ENCODE measurements around the gene KPNA5. TPM values are rescaled to one million over a fixed set of nuclear protein-coding genes. Genes with fewer than 3 reads are reported as not detected.

KPNA5 gene
- total and polyA plus RNA-seq, 2 of the 13 experiments (the other 11 are each of a cell fraction or from before 2014, with no cell fraction given), result 5.3 to 13.0 TPM

DNA sequence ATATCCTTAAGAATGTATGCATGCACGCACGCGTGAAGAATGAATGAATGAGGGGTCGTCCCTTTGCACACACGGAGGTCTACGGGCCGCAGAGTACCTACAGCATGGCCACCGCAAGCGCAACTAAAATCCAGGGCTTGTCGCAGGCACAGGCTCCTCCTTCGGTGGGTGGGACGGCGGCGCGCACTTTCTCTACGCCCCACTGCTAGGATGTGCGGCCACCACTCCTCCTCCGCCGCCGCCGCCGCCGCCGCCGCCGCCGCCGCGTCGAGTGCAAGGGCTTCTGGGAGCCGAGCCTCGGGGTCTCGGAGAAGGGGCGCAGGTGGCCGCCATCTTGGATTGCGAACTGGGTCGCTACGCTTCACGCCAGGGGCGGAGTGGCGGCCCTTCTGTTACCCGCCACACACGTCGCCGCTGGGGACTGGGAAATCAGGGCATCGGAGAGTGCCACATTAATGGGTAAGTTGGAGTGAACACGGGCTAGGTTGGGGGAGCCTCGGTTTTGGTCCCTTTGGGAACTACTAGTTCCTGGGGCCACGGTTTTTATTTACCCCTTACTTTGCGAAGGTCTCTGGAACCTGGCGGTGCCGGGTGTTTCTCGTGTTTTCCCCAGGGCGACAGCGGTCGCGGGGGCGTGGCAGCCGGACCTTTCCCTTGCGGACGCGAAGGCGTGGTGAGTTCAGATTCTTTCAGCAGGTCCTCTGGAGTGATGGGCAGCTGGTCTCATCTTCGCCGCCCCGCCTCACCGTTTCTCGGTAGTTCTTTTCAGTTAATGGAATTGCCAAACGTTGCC lies at the start of gene KPNA5 (continued):
- peak; percentile 81 for TF ChIP-seq ETV6 (CRISPR knock-in tag; conservative IDR thresholded peaks at IDR 0.05)
- TF ChIP-seq RFX5 (IDR thresholded peaks at IDR 0.05; ENCODE audit: low read depth, low read length), result 0 out of 2 replicates have a peak, but pooled peaks have one; percentile 25
- TF ChIP-seq, protein P1, sequence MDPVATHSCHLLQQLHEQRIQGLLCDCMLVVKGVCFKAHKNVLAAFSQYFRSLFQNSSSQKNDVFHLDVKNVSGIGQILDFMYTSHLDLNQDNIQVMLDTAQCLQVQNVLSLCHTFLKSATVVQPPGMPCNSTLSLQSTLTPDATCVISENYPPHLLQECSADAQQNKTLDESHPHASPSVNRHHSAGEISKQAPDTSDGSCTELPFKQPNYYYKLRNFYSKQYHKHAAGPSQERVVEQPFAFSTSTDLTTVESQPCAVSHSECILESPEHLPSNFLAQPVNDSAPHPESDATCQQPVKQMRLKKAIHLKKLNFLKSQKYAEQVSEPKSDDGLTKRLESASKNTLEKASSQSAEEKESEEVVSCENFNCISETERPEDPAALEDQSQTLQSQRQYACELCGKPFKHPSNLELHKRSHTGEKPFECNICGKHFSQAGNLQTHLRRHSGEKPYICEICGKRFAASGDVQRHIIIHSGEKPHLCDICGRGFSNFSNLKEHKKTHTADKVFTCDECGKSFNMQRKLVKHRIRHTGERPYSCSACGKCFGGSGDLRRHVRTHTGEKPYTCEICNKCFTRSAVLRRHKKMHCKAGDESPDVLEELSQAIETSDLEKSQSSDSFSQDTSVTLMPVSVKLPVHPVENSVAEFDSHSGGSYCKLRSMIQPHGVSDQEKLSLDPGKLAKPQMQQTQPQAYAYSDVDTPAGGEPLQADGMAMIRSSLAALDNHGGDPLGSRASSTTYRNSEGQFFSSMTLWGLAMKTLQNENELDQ (CRISPR knock-in tag; IDR thresholded peaks at IDR 0.05; ENCODE audit: borderline replicate concordance), result no peak
- TF ChIP-seq MIXL1 (CRISPR knock-in tag; IDR thresholded peaks at IDR 0.05), result no peak; the same call in 1 of the 2 replicates
- TF ChIP-seq ARHGAP35 (CRISPR knock-in tag; IDR thresholded peaks at IDR 0.05; ENCODE audit: borderline replicate concordance), result no peak
- TF ChIP-seq ZNF749 (CRISPR knock-in tag; IDR thresholded peaks at IDR 0.05; ENCODE audit: borderline replicate concordance), result no peak; the same call in 1 of the 2 replicates
- TF ChIP-seq HNRNPH1 (optimal IDR thresholded peaks at IDR 0.05; ENCODE audit: low read depth, low read length), result no peak
- TF ChIP-seq, protein P2, sequence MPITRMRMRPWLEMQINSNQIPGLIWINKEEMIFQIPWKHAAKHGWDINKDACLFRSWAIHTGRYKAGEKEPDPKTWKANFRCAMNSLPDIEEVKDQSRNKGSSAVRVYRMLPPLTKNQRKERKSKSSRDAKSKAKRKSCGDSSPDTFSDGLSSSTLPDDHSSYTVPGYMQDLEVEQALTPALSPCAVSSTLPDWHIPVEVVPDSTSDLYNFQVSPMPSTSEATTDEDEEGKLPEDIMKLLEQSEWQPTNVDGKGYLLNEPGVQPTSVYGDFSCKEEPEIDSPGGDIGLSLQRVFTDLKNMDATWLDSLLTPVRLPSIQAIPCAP (CRISPR knock-in tag; IDR thresholded peaks at IDR 0.05; ENCODE audit: low read depth), result no peak
- TF ChIP-seq, protein P3, sequence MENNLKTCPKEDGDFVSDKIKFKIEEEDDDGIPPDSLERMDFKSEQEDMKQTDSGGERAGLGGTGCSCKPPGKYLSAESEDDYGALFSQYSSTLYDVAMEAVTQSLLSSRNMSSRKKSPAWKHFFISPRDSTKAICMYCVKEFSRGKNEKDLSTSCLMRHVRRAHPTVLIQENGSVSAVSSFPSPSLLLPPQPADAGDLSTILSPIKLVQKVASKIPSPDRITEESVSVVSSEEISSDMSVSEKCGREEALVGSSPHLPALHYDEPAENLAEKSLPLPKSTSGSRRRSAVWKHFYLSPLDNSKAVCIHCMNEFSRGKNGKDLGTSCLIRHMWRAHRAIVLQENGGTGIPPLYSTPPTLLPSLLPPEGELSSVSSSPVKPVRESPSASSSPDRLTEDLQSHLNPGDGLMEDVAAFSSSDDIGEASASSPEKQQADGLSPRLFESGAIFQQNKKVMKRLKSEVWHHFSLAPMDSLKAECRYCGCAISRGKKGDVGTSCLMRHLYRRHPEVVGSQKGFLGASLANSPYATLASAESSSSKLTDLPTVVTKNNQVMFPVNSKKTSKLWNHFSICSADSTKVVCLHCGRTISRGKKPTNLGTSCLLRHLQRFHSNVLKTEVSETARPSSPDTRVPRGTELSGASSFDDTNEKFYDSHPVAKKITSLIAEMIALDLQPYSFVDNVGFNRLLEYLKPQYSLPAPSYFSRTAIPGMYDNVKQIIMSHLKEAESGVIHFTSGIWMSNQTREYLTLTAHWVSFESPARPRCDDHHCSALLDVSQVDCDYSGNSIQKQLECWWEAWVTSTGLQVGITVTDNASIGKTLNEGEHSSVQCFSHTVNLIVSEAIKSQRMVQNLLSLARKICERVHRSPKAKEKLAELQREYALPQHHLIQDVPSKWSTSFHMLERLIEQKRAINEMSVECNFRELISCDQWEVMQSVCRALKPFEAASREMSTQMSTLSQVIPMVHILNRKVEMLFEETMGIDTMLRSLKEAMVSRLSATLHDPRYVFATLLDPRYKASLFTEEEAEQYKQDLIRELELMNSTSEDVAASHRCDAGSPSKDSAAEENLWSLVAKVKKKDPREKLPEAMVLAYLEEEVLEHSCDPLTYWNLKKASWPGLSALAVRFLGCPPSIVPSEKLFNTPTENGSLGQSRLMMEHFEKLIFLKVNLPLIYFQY (CRISPR knock-in tag; IDR thresholded peaks at IDR 0.05; ENCODE audit: borderline replicate concordance), result peak; percentile 79; the same call in 1 of the 2 replicates
- TF ChIP-seq ZFX (CRISPR knock-in tag; IDR thresholded peaks at IDR 0.05; ENCODE audit: low read depth), result peak; percentile 61
- peak; percentile 9; the same call in 1 of the 2 replicates for TF ChIP-seq ZNF672 (CRISPR knock-in tag; IDR thresholded peaks at IDR 0.05)
- TF ChIP-seq ZNF234 (CRISPR knock-in tag; conservative IDR thresholded peaks at IDR 0.05), result peak; percentile 86; the same call in 1 of the 2 replicates
- no peak for TF ChIP-seq PCBP1 (IDR thresholded peaks at IDR 0.05; ENCODE audit: borderline replicate concordance, low read depth, low read length)
- TF ChIP-seq, protein P4, sequence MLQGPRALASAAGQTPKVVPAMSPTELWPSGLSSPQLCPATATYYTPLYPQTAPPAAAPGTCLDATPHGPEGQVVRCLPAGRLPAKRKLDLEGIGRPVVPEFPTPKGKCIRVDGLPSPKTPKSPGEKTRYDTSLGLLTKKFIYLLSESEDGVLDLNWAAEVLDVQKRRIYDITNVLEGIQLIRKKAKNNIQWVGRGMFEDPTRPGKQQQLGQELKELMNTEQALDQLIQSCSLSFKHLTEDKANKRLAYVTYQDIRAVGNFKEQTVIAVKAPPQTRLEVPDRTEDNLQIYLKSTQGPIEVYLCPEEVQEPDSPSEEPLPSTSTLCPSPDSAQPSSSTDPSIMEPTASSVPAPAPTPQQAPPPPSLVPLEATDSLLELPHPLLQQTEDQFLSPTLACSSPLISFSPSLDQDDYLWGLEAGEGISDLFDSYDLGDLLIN (CRISPR knock-in tag; IDR thresholded peaks at IDR 0.05; ENCODE audit: borderline replicate concordance), result no peak
- peak; percentile 77 for TF ChIP-seq ZNF331 (CRISPR knock-in tag; IDR thresholded peaks at IDR 0.05)
- TF ChIP-seq ZNF329 (CRISPR knock-in tag; IDR thresholded peaks at IDR 0.05; ENCODE audit: low read depth), result no peak
- TF ChIP-seq, protein P5, sequence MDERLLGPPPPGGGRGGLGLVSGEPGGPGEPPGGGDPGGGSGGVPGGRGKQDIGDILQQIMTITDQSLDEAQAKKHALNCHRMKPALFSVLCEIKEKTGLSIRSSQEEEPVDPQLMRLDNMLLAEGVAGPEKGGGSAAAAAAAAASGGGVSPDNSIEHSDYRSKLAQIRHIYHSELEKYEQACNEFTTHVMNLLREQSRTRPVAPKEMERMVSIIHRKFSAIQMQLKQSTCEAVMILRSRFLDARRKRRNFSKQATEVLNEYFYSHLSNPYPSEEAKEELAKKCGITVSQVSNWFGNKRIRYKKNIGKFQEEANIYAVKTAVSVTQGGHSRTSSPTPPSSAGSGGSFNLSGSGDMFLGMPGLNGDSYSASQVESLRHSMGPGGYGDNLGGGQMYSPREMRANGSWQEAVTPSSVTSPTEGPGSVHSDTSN (CRISPR knock-in tag; IDR thresholded peaks at IDR 0.05), result 0 out of 2 replicates have a peak, but pooled peaks have one; percentile 35
- TF ChIP-seq ZNF607 (CRISPR knock-in tag; IDR thresholded peaks at IDR 0.05; ENCODE audit: borderline replicate concordance), result peak; percentile 49; the same call in 1 of the 2 replicates
- peak; percentile 87 for TF ChIP-seq GATAD2A (CRISPR knock-in tag; IDR thresholded peaks at IDR 0.05)
